PC-3 (cell line): ENCODE results near the gene ECE1.

Experiments
- CTCF ChIP-seq: fragments of 300-600 bp; sonication (generic); conservative IDR thresholded peaks from 2 replicates; pipeline ENCODE4 v1.5.1; 2017; ENCODE audit warnings: antibody characterized with exemption, low read depth, mild to moderate bottlenecking, low read length
- EZH2 ChIP-seq: fragments of 300-600 bp; sonication (generic); IDR thresholded peaks from one replicate; pipeline ENCODE4 v1.6.1; 2017; ENCODE audit warnings: antibody characterized with exemption, mild to moderate bottlenecking, low read length; ENCODE audit not compliant: unreplicated experiment
- EZH2phosphoT487 ChIP-seq: fragments of 300-600 bp; sonication (generic); IDR thresholded peaks from 2 replicates; pipeline ENCODE4 v1.6.1; 2018; ENCODE audit warnings: mild to moderate bottlenecking, antibody characterized with exemption, low read length, borderline replicate concordance

- no peak for TF ChIP-seq EZH2phosphoT487
- TF ChIP-seq CTCF: no peak
- TF ChIP-seq EZH2: no peak
These were observed 13.1 kb downstream of the ECE1 start for GRCh38 chr1:21277180-21277579.
